AG09309 (cell line): ENCODE data around the gene DDX46.
A peak's percentile ranks its signal among the peaks of the same experiment; 100 is the strongest.

Source experiments
- DNase-seq: peaks from one replicate; pipeline ENCODE4 v3.0.0-alpha.2; 2010; ENCODE audit warnings: low read depth
- H3K4me3 ChIP-seq: 2 replicates; pipeline ENCODE4 v1.5.1; 2011; ENCODE audit warnings: mild to moderate bottlenecking, low read depth, low read length, moderate library complexity; ENCODE audit not compliant: control insufficient read depth
- TF ChIP-seq, protein P1 (sequence below): IDR thresholded peaks from 2 replicates; pipeline ENCODE4 v1.5.1; 2011; ENCODE audit warnings: mild to moderate bottlenecking, low read depth, low read length, inconsistent platforms; ENCODE audit not compliant: insufficient read depth, control insufficient read depth; ENCODE audit errors: missing control alignments

DDX46 gene

DNA sequence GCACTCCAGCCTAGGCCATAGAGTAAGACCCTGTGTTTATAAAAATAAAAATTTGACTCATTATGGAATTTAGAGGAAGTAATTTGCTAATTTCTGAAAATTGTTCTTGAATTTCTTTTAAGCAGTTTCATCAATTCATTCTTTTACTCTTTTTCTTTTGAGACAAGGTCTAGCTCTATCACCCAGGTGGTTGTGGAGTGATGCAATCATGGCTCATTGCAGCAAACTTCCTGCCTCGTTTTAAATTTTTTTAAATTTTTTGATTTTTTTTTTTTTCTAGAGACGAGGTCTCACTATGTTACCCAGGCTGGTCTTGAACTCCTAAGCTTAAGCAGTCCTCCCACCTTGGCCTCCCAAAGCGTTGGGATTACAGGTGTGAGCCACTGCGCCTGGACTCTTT, 23.3 kb upstream of the DDX46 start:
- no peak overlapping the region for H3K4me3 ChIP-seq
- TF ChIP-seq, protein P1, sequence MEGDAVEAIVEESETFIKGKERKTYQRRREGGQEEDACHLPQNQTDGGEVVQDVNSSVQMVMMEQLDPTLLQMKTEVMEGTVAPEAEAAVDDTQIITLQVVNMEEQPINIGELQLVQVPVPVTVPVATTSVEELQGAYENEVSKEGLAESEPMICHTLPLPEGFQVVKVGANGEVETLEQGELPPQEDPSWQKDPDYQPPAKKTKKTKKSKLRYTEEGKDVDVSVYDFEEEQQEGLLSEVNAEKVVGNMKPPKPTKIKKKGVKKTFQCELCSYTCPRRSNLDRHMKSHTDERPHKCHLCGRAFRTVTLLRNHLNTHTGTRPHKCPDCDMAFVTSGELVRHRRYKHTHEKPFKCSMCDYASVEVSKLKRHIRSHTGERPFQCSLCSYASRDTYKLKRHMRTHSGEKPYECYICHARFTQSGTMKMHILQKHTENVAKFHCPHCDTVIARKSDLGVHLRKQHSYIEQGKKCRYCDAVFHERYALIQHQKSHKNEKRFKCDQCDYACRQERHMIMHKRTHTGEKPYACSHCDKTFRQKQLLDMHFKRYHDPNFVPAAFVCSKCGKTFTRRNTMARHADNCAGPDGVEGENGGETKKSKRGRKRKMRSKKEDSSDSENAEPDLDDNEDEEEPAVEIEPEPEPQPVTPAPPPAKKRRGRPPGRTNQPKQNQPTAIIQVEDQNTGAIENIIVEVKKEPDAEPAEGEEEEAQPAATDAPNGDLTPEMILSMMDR, result no peak
- DNase-seq, result no peak

DNA sequence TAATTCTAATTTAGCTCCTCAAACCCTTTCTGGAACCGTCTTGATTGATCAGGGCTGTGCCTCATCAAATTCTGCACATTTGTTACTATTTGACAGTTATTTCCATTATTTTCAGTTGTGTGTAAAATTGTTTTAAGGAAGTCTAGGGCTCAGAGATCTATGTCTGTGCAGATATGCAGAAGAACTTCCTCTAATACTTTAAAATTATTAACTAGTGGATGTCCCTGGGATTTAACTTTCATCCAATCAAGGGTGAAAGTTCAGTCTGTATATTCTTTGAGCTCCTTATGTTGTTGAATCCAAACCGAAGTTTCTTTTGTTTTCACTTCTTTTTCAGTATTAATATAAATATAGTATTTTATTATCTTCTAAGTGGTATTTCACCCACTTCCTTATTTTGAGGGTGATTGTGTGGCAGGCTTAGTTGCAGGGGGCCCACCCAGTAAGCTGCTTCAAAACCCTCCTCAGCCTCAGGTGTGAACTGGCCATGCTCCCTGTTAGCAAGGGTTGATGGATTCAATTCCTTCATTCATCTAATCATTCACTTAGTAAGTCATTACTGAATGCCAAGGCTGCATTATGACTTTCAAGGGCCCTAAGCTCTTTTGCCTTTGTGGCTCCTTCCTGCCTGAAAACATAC, 22.3 kb upstream of the DDX46 start:
- TF ChIP-seq, protein P1, result no peak
- no peak for DNase-seq
- no peak overlapping the region for H3K4me3 ChIP-seq

DNA sequence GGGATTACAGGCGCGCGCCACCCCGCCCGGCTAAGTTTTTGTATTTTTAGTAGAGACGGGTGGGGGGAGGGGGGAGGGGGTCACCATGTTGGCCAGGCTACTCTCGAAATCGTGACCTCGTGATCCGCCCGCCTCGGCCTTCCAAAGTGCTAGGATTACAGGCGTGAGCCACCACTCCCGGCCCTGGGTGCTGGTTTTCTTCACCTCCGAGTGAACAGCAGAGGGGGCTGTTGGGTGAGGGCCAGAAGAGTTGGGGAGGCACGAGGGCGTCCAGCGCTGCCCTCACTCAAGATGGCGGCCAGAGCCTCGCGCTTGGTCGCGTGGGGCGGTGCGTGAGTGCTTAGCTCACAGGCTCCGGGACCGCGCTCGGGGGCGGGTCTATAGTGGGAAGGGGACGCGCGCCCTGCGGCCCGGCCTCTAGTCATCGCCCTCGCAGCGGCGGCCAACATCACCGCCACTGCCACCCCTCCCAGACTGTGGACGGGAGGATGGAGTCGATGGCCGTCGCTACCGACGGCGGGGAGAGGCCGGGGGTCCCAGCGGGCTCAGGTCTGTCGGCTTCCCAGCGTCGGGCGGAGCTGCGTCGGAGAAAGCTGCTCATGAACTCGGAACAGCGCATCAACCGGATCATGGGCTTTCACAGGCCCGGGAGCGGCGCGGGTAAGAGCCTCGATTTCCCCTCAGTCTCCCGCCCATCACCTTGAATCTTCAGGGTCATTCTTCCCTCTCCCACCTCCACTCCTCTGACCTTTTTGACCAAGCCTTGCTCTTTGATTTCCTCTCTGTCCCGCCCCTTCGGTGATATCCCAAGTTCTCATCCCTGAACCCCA, 20.2 kb upstream of the DDX46 start, which contains the start of gene CAMLG:
Gene CAMLG, plus strand, starts transcription at position 416 of the 830 bp plus-strand sequence. Its CDS starts 73 bp downstream, at position 489.
- TF ChIP-seq, protein P1, result peak; percentile 50
- DNase-seq, result peak; percentile 85
- H3K4me3 ChIP-seq, result peak within 1 kb of the TSS; percentile 100

DNA sequence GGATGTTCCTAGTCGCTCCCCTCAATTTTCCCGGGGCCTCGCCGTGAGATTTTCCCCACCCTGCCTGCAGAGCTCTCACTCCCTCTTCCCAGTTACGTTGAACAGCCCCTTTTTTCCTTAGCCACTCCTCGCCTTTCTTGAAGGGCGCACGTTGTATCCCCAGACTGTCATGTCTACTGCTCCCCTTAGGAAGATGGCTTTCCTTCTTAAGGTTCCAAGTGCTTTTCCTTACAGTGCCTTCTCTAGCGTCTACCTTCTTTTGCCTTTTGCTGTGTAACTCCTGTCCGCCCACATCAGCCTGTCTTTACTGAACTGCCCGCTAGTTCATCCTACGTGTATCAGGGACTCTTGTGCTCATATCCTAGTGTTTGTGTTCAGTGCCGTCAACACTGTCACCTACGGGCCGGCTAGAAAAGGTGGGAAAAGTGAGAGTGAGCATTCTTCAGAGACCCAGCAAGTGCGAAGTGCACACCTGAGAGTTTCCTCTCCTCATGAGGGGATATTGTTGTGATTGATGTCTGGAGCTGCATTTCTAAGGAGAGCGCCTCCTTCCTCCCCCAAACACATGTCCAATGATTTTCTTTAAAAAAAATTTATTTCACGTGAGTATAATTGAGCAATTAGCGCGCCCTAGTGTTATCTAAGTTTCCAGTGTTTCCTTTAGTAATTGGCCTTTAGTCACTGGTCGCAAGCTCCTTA, 19.5 kb upstream of the DDX46 start:
- H3K4me3 ChIP-seq, result peak overlapping the region; percentile 100
- TF ChIP-seq, protein P1, result no peak
- DNase-seq, result no peak

DNA sequence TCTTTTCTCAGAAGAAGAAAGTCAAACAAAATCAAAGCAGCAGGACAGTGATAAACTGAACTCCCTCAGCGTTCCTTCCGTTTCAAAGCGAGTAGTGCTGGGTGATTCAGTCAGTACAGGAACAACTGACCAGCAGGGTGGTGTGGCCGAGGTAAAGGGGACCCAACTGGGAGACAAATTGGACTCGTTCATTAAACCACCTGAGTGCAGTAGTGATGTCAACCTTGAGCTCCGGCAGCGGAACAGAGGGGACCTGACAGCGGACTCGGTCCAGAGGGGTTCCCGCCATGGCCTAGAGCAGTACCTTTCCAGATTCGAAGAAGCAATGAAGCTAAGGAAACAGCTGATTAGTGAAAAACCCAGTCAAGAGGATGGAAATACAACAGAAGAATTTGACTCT, 17.5 kb upstream of the DDX46 start:
- no peak overlapping the region for H3K4me3 ChIP-seq
- DNase-seq, result no peak
- TF ChIP-seq, protein P1, result no peak

DNA sequence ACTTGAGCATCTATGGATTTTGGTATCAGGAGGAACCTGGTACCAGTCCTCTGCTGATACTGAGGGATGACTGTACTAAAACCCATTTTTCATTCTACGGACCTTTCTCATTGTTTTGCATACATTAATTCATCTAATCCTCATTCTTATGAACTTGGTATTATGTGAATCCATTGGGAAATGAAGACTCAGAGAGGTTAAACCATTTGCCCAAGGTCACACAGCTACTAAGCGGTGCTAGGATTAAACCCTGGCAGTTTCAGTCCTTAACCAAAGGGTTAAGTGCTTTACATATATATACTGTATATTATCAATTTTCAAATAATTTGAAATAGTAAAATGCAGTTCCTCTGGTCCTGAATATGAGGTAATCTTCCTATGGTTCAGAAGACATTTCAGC, 16.4 kb upstream of the DDX46 start:
- H3K4me3 ChIP-seq, result no peak overlapping the region
- TF ChIP-seq, protein P1, result no peak
- DNase-seq, result no peak
